HG03066 (cell line): ENCODE results near the gene RABL2A.
"Not testable (repeated sequence)": the region's sequence is repeated elsewhere in the genome, so short reads cannot be mapped to it uniquely, and the experiment has no call there.

ENCODE experiments used
- ATAC-seq: cut with Tn5 transposase; IDR thresholded peaks from one replicate; pipeline ENCODE4 v1.9.1; 2021; ENCODE audit warnings: low read depth; ENCODE audit not compliant: unreplicated experiment

RABL2A gene

GRCh38 chr2:113626616-113627330 is at the start of gene RABL2A:
TSS of gene RABL2A (plus strand) at chr2:113627266. CDS start at chr2:113628607, 1,341 bp downstream.
- ATAC-seq: peak; percentile 91

GRCh38 chr2:113578508-113578907 is 48.6 kb upstream of the RABL2A start:
- ATAC-seq: not testable (repeated sequence)

- ATAC-seq: not testable (repeated sequence)
These were observed 44.6 kb upstream of the RABL2A start for GRCh38 chr2:113582473-113582872.

- not testable (repeated sequence) for ATAC-seq
These were observed 43.4 kb upstream of the RABL2A start for GRCh38 chr2:113583521-113584225.

- ATAC-seq: not testable (repeated sequence)
These were observed 42.6 kb upstream of the RABL2A start for GRCh38 chr2:113584311-113585092.

GRCh38 chr2:113587201-113587600 is 39.9 kb upstream of the RABL2A start:
- not testable (repeated sequence) for ATAC-seq

GRCh38 chr2:113589591-113589990 is 37.5 kb upstream of the RABL2A start:
- ATAC-seq: not testable (repeated sequence)

- not testable (repeated sequence) for ATAC-seq
These were observed 35.1 kb upstream of the RABL2A start for GRCh38 chr2:113591926-113592325.

- not testable (repeated sequence) for ATAC-seq
These were observed 33.8 kb upstream of the RABL2A start for GRCh38 chr2:113593280-113593679.

GRCh38 chr2:113595725-113596124 is 31.3 kb upstream of the RABL2A start:
- not testable (repeated sequence) for ATAC-seq

- ATAC-seq: not testable (repeated sequence)
These were observed 29.9 kb upstream of the RABL2A start for GRCh38 chr2:113597164-113597563.

- not testable (repeated sequence) for ATAC-seq
These were observed 29.5 kb upstream of the RABL2A start for GRCh38 chr2:113597572-113597971.

- ATAC-seq: not testable (repeated sequence)
These were observed 28.9 kb upstream of the RABL2A start for GRCh38 chr2:113598180-113598579.

GRCh38 chr2:113598738-113599137 is 28.3 kb upstream of the RABL2A start:
- not testable (repeated sequence) for ATAC-seq

- ATAC-seq: not testable (repeated sequence)
These were observed 27.9 kb upstream of the RABL2A start for GRCh38 chr2:113599208-113599607.

GRCh38 chr2:113602040-113602769 is 24.9 kb upstream of the RABL2A start:
- not testable (repeated sequence) for ATAC-seq

- no peak for ATAC-seq
These were observed 24.1 kb upstream of the RABL2A start for GRCh38 chr2:113602869-113603466.

GRCh38 chr2:113603467-113604084 is 23.5 kb upstream of the RABL2A start:
- peak; percentile 95 for ATAC-seq

GRCh38 chr2:113604085-113604477 is 23.0 kb upstream of the RABL2A start:
- peak; percentile 36 for ATAC-seq
